Breast epithelium (tissue), 3 donors: ENCODE data around the gene CCL20.

Experiments
- POLR2AphosphoS5 ChIP-seq, 3 donors: sonication (generic); formaldehyde crosslinking; IDR thresholded peaks; one replicate each; pipeline ENCODE4 v1.6.1; 2017; ENCODE audit warnings: antibody characterized with exemption in 3 of 3
- TF ChIP-seq, protein P1 (sequence below), 3 donors: fragments of 450-650 bp; IDR thresholded peaks; one replicate each; pipeline ENCODE4 v1.5.1; 2016 to 2017; ENCODE audit warnings: antibody characterized with exemption in 3 of 3, mild to moderate bottlenecking in 3 of 3, moderate library complexity in 3 of 3

DNA sequence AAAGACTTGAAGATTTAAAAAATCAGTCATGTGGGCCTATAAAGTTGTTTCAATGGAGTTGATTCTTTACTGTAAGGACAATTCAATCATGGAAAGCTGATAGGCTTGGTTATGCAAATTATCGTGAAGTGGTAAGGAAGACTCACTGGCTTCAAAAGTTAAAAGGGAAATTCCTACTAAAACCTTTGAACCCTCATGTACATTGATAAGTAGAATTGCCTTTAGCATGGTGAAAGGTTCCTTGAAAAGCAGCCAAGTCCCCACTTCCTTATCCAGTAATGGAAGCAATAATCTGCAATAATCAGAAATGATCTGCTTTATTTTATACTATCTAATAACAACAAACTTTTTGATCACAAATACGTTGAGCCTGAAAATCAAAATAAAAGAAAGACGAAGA, 14.4 kb upstream of the CCL20 start:
- TF ChIP-seq, protein P1, sequence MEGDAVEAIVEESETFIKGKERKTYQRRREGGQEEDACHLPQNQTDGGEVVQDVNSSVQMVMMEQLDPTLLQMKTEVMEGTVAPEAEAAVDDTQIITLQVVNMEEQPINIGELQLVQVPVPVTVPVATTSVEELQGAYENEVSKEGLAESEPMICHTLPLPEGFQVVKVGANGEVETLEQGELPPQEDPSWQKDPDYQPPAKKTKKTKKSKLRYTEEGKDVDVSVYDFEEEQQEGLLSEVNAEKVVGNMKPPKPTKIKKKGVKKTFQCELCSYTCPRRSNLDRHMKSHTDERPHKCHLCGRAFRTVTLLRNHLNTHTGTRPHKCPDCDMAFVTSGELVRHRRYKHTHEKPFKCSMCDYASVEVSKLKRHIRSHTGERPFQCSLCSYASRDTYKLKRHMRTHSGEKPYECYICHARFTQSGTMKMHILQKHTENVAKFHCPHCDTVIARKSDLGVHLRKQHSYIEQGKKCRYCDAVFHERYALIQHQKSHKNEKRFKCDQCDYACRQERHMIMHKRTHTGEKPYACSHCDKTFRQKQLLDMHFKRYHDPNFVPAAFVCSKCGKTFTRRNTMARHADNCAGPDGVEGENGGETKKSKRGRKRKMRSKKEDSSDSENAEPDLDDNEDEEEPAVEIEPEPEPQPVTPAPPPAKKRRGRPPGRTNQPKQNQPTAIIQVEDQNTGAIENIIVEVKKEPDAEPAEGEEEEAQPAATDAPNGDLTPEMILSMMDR (IDR thresholded peaks at IDR 0.05) = no peak
- TF ChIP-seq POLR2AphosphoS5 (IDR thresholded peaks at IDR 0.05) = no peak
